A673 (cell line): Measurements from ENCODE around the gene DESI2.

ENCODE experiments used
- CTCF ChIP-seq: fragments of 300-800, 200-600 bp; sonication (generic); conservative IDR thresholded peaks from 2 replicates; pipeline ENCODE4 v1.5.1; 2017; ENCODE audit warnings: low read depth, mild to moderate bottlenecking, antibody characterized with exemption, low read length, moderate library complexity, mixed read lengths
- EZH2 ChIP-seq: fragments of 200-600 bp; sonication (generic); IDR thresholded peaks from 2 replicates; pipeline ENCODE4 v1.6.1; 2017; ENCODE audit warnings: borderline replicate concordance, low read depth, mild to moderate bottlenecking, mixed read lengths, antibody characterized with exemption, low read length; ENCODE audit not compliant: poor library complexity, severe bottlenecking

- TF ChIP-seq CTCF (no peak), EZH2 (no peak)
These were observed 7.5 kb upstream of the DESI2 start for GRCh38 chr1:244645414-244645813.
